NCI-H524 treated with DMSO at 0.1 percent for 48 hours (cell line): ENCODE results near the gene TLDC2.
"Not testable (repeated sequence)": the region's sequence is repeated elsewhere in the genome, so short reads cannot be mapped to it uniquely, and the experiment has no call there.

Experiments used
- DNase-seq: peaks from one replicate; lab custom pipeline; 2025; lab: John Stamatoyannopoulos, UW

Gene TLDC2

DNA sequence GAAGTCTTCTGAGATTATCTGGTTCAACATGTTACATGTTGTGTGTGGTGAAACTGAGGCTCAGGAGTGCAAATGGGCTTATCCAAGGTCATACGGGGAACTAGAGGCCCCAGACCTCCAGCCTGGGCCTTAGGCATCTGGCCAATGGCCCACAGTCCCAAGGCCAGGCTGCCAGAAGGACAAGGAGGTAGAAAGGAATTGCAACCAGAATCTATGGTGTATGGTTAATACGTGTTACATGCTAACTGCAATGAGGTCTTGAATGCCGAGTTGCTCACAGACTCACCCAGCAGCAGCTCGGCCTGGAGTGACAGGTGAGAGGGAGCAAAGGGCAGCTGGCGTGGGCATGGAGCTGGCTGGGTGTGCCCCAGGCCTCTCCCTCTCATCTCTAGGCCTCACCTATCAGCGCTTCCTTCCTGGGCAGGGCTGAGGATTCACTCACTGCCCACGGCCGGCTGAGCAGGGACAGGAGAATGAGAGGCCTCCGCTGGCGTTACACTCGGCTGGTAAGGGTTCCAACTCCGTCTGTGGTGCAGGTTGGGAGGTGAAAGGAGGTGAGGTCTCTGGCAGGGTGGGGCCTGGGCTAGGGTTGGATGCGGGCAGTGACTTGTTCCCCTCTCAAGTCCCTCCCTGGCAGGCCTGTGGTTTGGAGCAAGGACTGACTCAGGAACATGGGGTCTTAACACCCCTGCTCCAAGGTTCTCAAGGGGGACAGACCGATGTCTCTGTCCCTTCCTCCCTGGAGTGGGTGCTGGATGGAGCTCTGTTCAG, at the start of gene TLDC2:
Gene TLDC2 (plus strand): TSS at position 437 of the 771 bp plus-strand sequence. CDS start 37 bp downstream, at position 474.
- DNase-seq: no peak

- no peak for DNase-seq
Observed at GRCh38 chr20:36826554-36827244, 49.2 kb upstream of the TLDC2 start.

DNA sequence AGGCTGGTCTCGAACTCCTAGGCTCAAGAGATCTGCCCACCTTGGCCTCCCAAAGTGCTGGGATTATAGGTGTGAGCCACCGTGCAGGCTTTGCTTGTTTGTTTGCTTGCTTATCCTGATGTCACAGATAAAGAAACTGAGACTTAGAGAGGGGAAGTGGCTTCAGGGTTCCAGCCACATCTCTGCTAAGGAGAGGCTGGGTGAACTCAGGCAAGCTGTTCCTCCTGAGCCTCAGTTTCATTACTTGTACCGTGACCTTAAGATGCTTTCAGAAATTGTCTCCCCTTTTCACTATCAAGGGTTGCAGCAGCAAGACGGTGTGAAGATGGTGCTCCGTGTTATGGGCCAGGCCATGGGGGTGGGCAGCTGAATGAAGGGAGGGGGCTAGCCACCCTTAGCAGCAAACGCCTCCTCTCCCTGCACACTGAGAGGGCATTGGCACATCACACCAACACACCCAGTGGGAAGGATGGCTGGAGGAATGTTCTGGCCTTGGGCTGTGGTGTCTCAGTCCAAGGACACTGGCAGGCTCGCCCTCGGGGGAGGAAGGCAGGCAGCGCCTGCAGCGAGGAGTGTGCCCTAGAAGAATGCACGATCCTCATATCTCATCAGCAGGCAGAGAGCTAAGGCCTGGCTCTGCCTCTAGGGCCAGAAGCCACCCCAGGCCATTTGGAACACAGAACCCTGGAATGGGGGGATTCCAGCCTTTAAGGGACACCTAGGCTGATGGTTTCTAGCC, 48.2 kb upstream of the TLDC2 start:
- DNase-seq: no peak

DNA sequence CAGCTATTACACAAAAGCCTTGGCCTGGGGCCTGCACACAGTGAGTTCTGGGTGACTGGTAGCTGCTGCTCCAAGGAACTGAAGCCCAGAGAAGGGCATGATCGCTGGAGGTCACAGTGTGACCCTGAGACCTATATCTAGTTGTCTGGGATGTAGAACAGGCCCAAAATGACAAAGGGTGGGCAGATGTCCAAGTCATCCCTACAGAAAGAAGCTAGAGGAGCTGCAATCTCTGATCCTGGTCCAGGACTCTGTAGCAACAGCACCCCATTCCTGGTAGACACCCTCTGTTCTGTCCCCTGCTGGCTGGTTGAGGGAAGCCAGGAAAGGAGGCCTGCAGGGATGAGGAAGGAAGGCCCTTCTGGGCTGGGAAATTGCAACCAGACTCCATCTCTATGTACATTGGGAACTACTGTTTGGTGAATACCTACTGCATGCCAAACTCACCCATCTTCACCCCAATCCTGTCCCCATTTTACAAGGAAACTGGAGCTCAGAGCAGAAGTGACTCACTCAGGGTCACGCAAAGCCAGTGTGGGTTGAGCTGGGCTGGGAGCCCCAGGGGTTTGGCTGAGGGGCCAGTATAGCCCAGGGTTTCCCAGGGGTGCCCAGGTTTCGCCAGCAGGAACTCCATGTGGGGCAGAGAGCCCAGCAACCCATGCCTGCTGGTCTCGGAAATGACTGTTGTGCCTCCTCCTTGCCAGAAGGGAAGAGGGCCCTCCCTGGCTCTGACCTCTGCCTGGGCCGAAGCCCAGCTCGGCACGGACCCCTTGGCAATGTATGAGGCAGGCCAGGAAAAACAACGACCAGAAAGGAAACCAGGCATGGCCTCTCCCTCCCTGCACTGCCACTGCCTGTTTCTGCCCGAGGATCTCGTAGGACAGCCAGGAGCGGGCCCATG, 44.9 kb upstream of the TLDC2 start:
- DNase-seq: no peak

DNA sequence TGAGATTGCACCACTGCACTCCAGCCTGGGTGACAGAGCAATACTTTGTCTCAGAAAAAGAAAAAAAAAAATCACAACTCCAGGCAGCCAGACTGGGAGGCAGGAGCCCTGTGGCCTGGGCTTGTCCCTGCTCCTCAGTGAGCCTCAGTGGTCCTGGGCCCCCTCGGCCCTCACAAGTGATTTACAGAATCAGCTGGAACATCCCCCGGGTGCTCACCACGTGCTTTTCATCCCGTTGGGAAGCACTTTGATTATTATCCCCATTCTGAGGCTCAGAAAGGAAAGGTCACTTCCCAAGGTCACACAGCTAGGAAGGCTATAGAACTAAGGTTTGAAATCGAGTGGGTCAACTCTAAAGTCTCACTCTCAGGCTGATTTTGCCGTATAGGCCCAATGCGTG, 43.1 kb upstream of the TLDC2 start:
- DNase-seq: no peak

GRCh38 chr20:36833275-36834020, 42.5 kb upstream of the TLDC2 start:
- DNase-seq: no peak

DNA sequence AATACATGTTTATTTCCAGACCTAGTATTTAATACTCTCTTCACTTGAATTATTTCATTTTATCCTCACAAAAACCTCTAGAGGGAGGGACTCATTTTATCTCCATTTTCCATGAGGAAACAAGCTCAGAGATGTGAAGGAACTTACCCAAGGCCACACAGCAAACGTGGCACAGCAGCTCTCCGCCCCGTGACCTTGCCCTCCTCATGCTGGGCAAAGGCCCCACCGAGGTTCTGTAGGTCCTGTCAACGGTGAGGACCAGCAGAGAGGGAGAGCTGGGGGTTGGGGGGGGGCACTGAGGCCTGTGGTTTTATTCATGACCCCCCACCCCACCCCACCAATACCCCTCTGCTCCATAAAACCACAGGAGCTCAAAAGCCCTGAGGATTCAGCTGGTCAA, 40.9 kb upstream of the TLDC2 start:
- no peak for DNase-seq

GRCh38 chr20:36835453-36836198, 40.3 kb upstream of the TLDC2 start:
- peak; percentile 78 for DNase-seq

- DNase-seq: no peak
Observed at GRCh38 chr20:36836591-36837269, 39.2 kb upstream of the TLDC2 start.

- not testable (repeated sequence) for DNase-seq
Observed at GRCh38 chr20:36838376-36838775, 37.6 kb upstream of the TLDC2 start.

- no peak for DNase-seq
Observed at GRCh38 chr20:36839150-36839549, 36.8 kb upstream of the TLDC2 start.

DNA sequence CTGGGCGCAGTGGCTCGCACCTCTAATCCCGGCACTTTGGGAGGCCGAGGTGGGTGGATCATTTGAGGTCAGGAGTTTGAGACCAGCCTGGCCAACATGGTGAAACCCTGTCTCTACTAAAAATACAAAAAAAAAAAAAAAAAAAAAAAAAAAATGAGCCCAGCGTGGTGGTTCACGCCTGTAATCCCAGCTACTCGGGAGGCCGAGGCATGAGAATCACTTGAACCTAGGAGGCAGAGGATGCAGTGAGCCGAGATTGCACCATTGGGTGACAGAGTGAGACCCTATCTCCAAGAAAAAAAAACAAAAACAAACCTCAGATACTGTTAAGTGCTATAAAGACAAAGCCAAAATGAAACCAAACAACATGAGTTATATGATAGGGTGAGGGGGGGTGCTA, 34.9 kb upstream of the TLDC2 start:
- not testable (repeated sequence) for DNase-seq

- no peak for DNase-seq
Observed at GRCh38 chr20:36845288-36845971, 30.5 kb upstream of the TLDC2 start.

GRCh38 chr20:36847009-36847709, 28.8 kb upstream of the TLDC2 start:
- peak; percentile 70 for DNase-seq

DNA sequence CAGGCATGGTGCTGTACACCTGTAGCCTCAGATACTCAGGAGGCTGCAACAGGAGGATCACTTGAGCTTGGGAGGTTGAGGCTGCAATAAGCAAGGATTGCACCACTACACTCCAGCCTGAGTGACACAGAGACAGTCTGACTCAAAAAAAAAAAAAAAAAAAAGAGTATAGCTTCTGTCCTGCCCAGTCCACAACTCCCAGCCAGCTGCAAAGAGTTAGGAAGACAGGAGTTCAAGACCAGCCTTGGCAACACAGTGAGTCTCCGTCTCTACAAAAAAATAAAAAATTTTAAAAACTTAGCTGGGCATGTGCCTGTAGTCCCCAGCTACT, 28.3 kb upstream of the TLDC2 start:
- DNase-seq: no peak

GRCh38 chr20:36848078-36848660, 27.8 kb upstream of the TLDC2 start:
- no peak for DNase-seq

- DNase-seq: no peak
Observed at GRCh38 chr20:36848677-36849076, 27.3 kb upstream of the TLDC2 start.
